ENCODE data around the gene DVL3.

GRCh38 chr3:184222521-184222920 lies 67.3 kb downstream of the DVL3 start:
- TF ChIP-seq CTCF (IDR thresholded peaks at IDR 0.05 in 2 of 3, conservative IDR thresholded peaks at IDR 0.05 in 1 of 3; ENCODE audit: control insufficient read depth in 2 of 3, extremely low read depth in 1 of 3, insufficient read depth in 1 of 3, low read depth in 3 of 3, low read length in 3 of 3) = no peak
- TF ChIP-seq, protein P1, sequence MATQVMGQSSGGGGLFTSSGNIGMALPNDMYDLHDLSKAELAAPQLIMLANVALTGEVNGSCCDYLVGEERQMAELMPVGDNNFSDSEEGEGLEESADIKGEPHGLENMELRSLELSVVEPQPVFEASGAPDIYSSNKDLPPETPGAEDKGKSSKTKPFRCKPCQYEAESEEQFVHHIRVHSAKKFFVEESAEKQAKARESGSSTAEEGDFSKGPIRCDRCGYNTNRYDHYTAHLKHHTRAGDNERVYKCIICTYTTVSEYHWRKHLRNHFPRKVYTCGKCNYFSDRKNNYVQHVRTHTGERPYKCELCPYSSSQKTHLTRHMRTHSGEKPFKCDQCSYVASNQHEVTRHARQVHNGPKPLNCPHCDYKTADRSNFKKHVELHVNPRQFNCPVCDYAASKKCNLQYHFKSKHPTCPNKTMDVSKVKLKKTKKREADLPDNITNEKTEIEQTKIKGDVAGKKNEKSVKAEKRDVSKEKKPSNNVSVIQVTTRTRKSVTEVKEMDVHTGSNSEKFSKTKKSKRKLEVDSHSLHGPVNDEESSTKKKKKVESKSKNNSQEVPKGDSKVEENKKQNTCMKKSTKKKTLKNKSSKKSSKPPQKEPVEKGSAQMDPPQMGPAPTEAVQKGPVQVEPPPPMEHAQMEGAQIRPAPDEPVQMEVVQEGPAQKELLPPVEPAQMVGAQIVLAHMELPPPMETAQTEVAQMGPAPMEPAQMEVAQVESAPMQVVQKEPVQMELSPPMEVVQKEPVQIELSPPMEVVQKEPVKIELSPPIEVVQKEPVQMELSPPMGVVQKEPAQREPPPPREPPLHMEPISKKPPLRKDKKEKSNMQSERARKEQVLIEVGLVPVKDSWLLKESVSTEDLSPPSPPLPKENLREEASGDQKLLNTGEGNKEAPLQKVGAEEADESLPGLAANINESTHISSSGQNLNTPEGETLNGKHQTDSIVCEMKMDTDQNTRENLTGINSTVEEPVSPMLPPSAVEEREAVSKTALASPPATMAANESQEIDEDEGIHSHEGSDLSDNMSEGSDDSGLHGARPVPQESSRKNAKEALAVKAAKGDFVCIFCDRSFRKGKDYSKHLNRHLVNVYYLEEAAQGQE (IDR thresholded peaks at IDR 0.05; ENCODE audit: low read depth, low read length) = no peak
- TF ChIP-seq FOXK2 (IDR thresholded peaks at IDR 0.05) = no peak
- no peak for TF ChIP-seq NBN (IDR thresholded peaks at IDR 0.05)
- no peak for TF ChIP-seq SRF (IDR thresholded peaks at IDR 0.05; ENCODE audit: low read depth in 2 of 2, low read length in 2 of 2)
- no peak for TF ChIP-seq CBX3 (IDR thresholded peaks at IDR 0.05; ENCODE audit: borderline replicate concordance, low read depth)
- TF ChIP-seq POLR2A (IDR thresholded peaks at IDR 0.05; ENCODE audit: low read depth, low read length) = no peak
- no peak for TF ChIP-seq NR2C2 (IDR thresholded peaks at IDR 0.05; ENCODE audit: borderline replicate concordance, control insufficient read depth, insufficient read length, low read depth)
- no peak for TF ChIP-seq POLR2AphosphoS5 (IDR thresholded peaks at IDR 0.05; ENCODE audit: low read length)
- TF ChIP-seq NR2C1 (IDR thresholded peaks at IDR 0.05) = no peak
- no peak for TF ChIP-seq MXI1 (IDR thresholded peaks at IDR 0.05; ENCODE audit: low read depth, low read length)
- no peak for TF ChIP-seq FOXM1 (IDR thresholded peaks at IDR 0.05; ENCODE audit: low read depth, low read length)
- TF ChIP-seq BACH1 (IDR thresholded peaks at IDR 0.05; ENCODE audit: borderline replicate concordance) = no peak
